SU-DHL-6 (cell line): Measurements from ENCODE around the gene NR2F1-AS1.
"Not testable (repeated sequence)": the region's sequence is repeated elsewhere in the genome, so short reads cannot be mapped to it uniquely, and the experiment has no call there.

Experiments
- H2AFZ ChIP-seq: fragments of 200-600 bp; sonication (generic); 2 replicates; pipeline ENCODE4 v1.6.1; 2014; ENCODE audit warnings: low read depth, mild to moderate bottlenecking, moderate library complexity, mixed read lengths, antibody characterized with exemption, low read length; ENCODE audit not compliant: severe bottlenecking
- H3F3A ChIP-seq: fragments of 200-600 bp; shearing (Covaris generic); 2 replicates; pipeline ENCODE4 v1.6.0; 2016; ENCODE audit warnings: antibody characterized with exemption, mild to moderate bottlenecking; ENCODE audit not compliant: insufficient read depth
- H3K27ac ChIP-seq: fragments of 200-600 bp; sonication (generic); 2 replicates; pipeline ENCODE4 v1.5.1; 2016; ENCODE audit warnings: low read depth, mild to moderate bottlenecking, low read length, moderate library complexity, mixed read lengths
- H3K27me3 ChIP-seq: fragments of 200-600 bp; sonication (generic), shearing (Covaris generic); 2 replicates; pipeline ENCODE4 v1.6.0; 2014; ENCODE audit warnings: mild to moderate bottlenecking, low read length
- H3K36me3 ChIP-seq: fragments of 200-600 bp; sonication (generic); 2 replicates; pipeline ENCODE4 v1.6.1; 2014; ENCODE audit warnings: mild to moderate bottlenecking, low read length, mixed read lengths
- H3K4me2 ChIP-seq: fragments of 300-600, 200-600 bp; shearing (Covaris generic), sonication (generic); 2 replicates; pipeline ENCODE4 v1.6.0; 2014; ENCODE audit warnings: low read length, low read depth, mild to moderate bottlenecking; ENCODE audit not compliant: poor library complexity, severe bottlenecking
- H3K4me3 ChIP-seq: fragments of 200-600 bp; sonication (generic); 2 replicates; pipeline ENCODE4 v1.5.1; 2014; ENCODE audit warnings: antibody characterized with exemption, low read length, mild to moderate bottlenecking, mixed read lengths; ENCODE audit not compliant: insufficient read depth, poor library complexity, severe bottlenecking
- H3K79me2 ChIP-seq: fragments of 200-600 bp; sonication (generic); 2 replicates; pipeline ENCODE4 v1.6.1; 2014; ENCODE audit warnings: mild to moderate bottlenecking, low read length, moderate library complexity; ENCODE audit not compliant: insufficient read depth
- H3K9ac ChIP-seq: fragments of 200-600 bp; sonication (generic); 2 replicates; pipeline ENCODE4 v1.7.0; 2014; ENCODE audit warnings: mild to moderate bottlenecking, low read length
- H3K9me2 ChIP-seq: fragments of 200-600 bp; sonication (generic); replicated peaks from 2 replicates; pipeline ENCODE4 v1.6.1; 2014; ENCODE audit warnings: low read length; ENCODE audit not compliant: insufficient read depth
- H3K9me3 ChIP-seq: fragments of 200-600 bp; sonication (generic); 2 replicates; pipeline ENCODE4 v1.6.1; 2014; ENCODE audit warnings: low read length, mixed read lengths; ENCODE audit not compliant: insufficient read depth
- H4K20me1 ChIP-seq: fragments of 200-600 bp; sonication (generic); 2 replicates; pipeline ENCODE4 v1.6.1; 2014; ENCODE audit warnings: low read depth, mild to moderate bottlenecking, antibody characterized with exemption, low read length, moderate library complexity, mixed read lengths
- CTCF ChIP-seq: fragments of 200-600 bp; sonication (generic); IDR thresholded peaks from one replicate; pipeline ENCODE4 v1.5.1; 2017; ENCODE audit warnings: antibody characterized with exemption, mild to moderate bottlenecking, low read length, moderate library complexity; ENCODE audit not compliant: insufficient read depth, poor library complexity, severe bottlenecking
- EZH2phosphoT487 ChIP-seq: fragments of 200-600 bp; sonication (generic), shearing (Covaris generic); conservative IDR thresholded peaks from 2 replicates; pipeline ENCODE4 v1.6.1; 2018; ENCODE audit warnings: mild to moderate bottlenecking, antibody characterized with exemption, low read length, moderate library complexity, mixed read lengths

Gene NR2F1-AS1

GRCh38 chr5:93462916-93463315, 118.1 kb downstream of the NR2F1-AS1 start:
- no peaks in the 10 kb centered on the region for H4K20me1 ChIP-seq
- H3K9me3 ChIP-seq = no peaks in the 10 kb centered on the region; the same call in 1 of the 2 replicates
- no peak overlapping the region for H2AFZ ChIP-seq
- H3K4me2 ChIP-seq = no peak overlapping the region
- H3F3A ChIP-seq = no peaks in the 10 kb centered on the region
- H3K27ac ChIP-seq = no peak overlapping the region
- H3K9me2 ChIP-seq = no peaks in the 10 kb centered on the region
- TF ChIP-seq EZH2phosphoT487 (no peak), CTCF (no peak)
- no peaks in the 10 kb centered on the region for H3K79me2 ChIP-seq
- no peaks in the 10 kb centered on the region for H3K36me3 ChIP-seq
- no peak overlapping the region for H3K9ac ChIP-seq
- H3K27me3 ChIP-seq = no peaks in the 10 kb centered on the region
- H3K4me3 ChIP-seq = no peak overlapping the region

GRCh38 chr5:93461756-93462155, 119.3 kb downstream of the NR2F1-AS1 start:
- H3K79me2 ChIP-seq = no peaks in the 10 kb centered on the region
- no peak overlapping the region for H2AFZ ChIP-seq
- H4K20me1 ChIP-seq = no peaks in the 10 kb centered on the region
- H3K36me3 ChIP-seq = no peaks in the 10 kb centered on the region
- no peak for TF ChIP-seq CTCF
- TF ChIP-seq EZH2phosphoT487 = no peak
- no peak overlapping the region for H3K27ac ChIP-seq
- no peak overlapping the region for H3K4me2 ChIP-seq
- H3K9me2 ChIP-seq = no peaks in the 10 kb centered on the region
- H3F3A ChIP-seq = no peaks in the 10 kb centered on the region
- H3K9ac ChIP-seq = no peak overlapping the region
- H3K27me3 ChIP-seq = no peaks in the 10 kb centered on the region
- no peak overlapping the region for H3K4me3 ChIP-seq
- H3K9me3 ChIP-seq = no peaks in the 10 kb centered on the region; the same call in 1 of the 2 replicates

GRCh38 chr5:93460286-93460685, 120.7 kb downstream of the NR2F1-AS1 start:
- H3K27me3 ChIP-seq = no peaks in the 10 kb centered on the region
- H3K4me3 ChIP-seq = no peak overlapping the region
- H2AFZ ChIP-seq = no peak overlapping the region
- TF ChIP-seq CTCF = no peak
- no peak for TF ChIP-seq EZH2phosphoT487
- H3K9ac ChIP-seq = no peak overlapping the region
- no peak overlapping the region for H3K4me2 ChIP-seq
- no peaks in the 10 kb centered on the region for H4K20me1 ChIP-seq
- no peaks in the 10 kb centered on the region for H3F3A ChIP-seq
- no peak overlapping the region for H3K27ac ChIP-seq
- no peaks in the 10 kb centered on the region; the same call in 1 of the 2 replicates for H3K9me3 ChIP-seq
- H3K9me2 ChIP-seq = no peaks in the 10 kb centered on the region
- H3K79me2 ChIP-seq = no peaks in the 10 kb centered on the region
- no peaks in the 10 kb centered on the region for H3K36me3 ChIP-seq

- not testable (repeated sequence) for H3K79me2 ChIP-seq, H3K9ac ChIP-seq, H3K27me3 ChIP-seq, H3K9me2 ChIP-seq, H3K9me3 ChIP-seq, H4K20me1 ChIP-seq, H3K27ac ChIP-seq, H3K4me3 ChIP-seq, H3F3A ChIP-seq, H3K4me2 ChIP-seq, H3K36me3 ChIP-seq, H2AFZ ChIP-seq
Observed at GRCh38 chr5:93456796-93457195, 124.2 kb downstream of the NR2F1-AS1 start.
